Endothelial cell of umbilical vein (primary cell): Measurements from ENCODE around the gene UVRAG.
"Not testable (repeated sequence)": the region's sequence is repeated elsewhere in the genome, so short reads cannot be mapped to it uniquely, and the experiment has no call there.

Experiments
- CTCF ChIP-seq, 2 donors: IDR thresholded peaks; 1 replicate in 1 of 2; 2 replicates in 1 of 2; pipeline ENCODE4 v1.5.1; 2011; ENCODE audit warnings: low read length in 2 of 2, mild to moderate bottlenecking in 2 of 2, moderate library complexity in 2 of 2, control low read depth in 1 of 2, inconsistent platforms in 1 of 2, low read depth in 1 of 2; ENCODE audit not compliant: insufficient read depth in 1 of 2; ENCODE audit errors: extremely low read depth in 1 of 2
- POLR2A ChIP-seq: IDR thresholded peaks from 2 replicates; pipeline ENCODE4 v1.6.1; 2012; ENCODE audit warnings: low read depth, mild to moderate bottlenecking, control low read depth, low read length
- POLR2AphosphoS5 ChIP-seq: IDR thresholded peaks from 2 replicates; pipeline ENCODE4 v1.6.1; 2012; ENCODE audit warnings: low read depth, mild to moderate bottlenecking, control low read depth, low read length, moderate library complexity; ENCODE audit not compliant: insufficient read depth

GRCh38 chr11:76081084-76081483, 266.1 kb downstream of the UVRAG start:
- TF ChIP-seq CTCF (IDR thresholded peaks at IDR 0.05; ENCODE audit: extremely low read depth in 1 of 2, insufficient read depth in 1 of 2, low read depth in 1 of 2, low read length in 2 of 2); POLR2A; POLR2AphosphoS5: not testable (repeated sequence)
